ENCODE data around the gene ANKRD29. TPM values are rescaled to one million over a fixed set of nuclear protein-coding genes. Genes with fewer than 3 reads are reported as not detected.
"Not testable (repeated sequence)": the region's sequence is repeated elsewhere in the genome, so short reads cannot be mapped to it uniquely, and the experiment has no call there.

ANKRD29 gene
- total and polyA plus RNA-seq, 7 donors: 2.5 to 31.0 (median 4.2) TPM

DNA sequence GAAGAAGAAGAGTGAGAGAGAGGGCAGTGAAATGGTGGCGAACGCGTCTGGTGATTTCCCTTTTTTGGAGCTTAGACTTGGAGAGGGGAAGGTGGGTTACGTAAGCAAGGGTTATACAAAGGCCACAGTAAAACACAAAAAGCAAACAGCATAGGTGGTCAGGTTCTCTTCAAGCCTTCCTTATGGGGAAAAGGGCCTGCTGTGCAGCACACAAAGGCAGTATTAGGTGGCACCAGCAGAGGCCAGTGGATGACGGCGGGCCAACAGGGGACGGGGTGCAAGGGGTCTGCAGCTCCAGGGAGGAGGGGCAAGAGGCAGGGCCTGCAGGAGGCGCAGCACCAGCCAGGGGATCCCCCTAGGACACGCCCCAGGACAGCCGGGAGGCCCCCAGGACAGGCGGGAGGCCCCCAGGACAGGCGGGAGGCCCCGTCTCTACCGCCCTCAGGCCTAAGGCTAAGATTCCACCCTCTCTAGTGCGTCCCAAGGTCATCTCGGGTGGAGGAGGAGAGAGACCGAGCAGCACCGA, 43.8 kb downstream of the ANKRD29 start:
- H3K9me3 ChIP-seq: no peaks in the 10 kb centered on the region
- WGBS, 2 donors: 21 to 25% methylated on average over 18 of the region's 18 CpGs
- H3K36me3 ChIP-seq: no peaks in the 10 kb centered on the region
- intact Hi-C loops (cut with DNase I): no loop called here
- TF ChIP-seq CTCF (IDR thresholded peaks at IDR 0.05) (no peak), POLR2A (IDR thresholded peaks at IDR 0.05) (no peak), EP300 (IDR thresholded peaks at IDR 0.05) (no peak), POLR2AphosphoS5 (IDR thresholded peaks at IDR 0.05) (peak in 2 of 4 donors; percentile 20 to 24)
- H3K27me3 ChIP-seq: peaks cover 0 to 33% (median 0%) of the 10 kb centered on the region in 3 donors
- peak; percentile 65 for DNase-seq
- H3K27ac ChIP-seq: peak overlapping the region; percentile 52 to 85 (median 66)
- peaks cover 0 to 12% (median 9%) of the 10 kb centered on the region in 4 donors for H3K4me1 ChIP-seq
- peak overlapping the region; percentile 22 to 53 (median 50) for H3K4me3 ChIP-seq

GRCh38 chr18:23617412-23618014, 45.2 kb downstream of the ANKRD29 start:
- no peak for TF ChIP-seq POLR2A (IDR thresholded peaks at IDR 0.05)
- TF ChIP-seq POLR2AphosphoS5 (IDR thresholded peaks at IDR 0.05): no peak
- no peak for TF ChIP-seq EP300 (IDR thresholded peaks at IDR 0.05)
- H3K9me3 ChIP-seq: no peaks in the 10 kb centered on the region
- intact Hi-C loops (cut with DNase I): no loop called here
- 18 to 63% methylated on average over 4 of the region's 4 CpGs for WGBS, 2 donors
- H3K36me3 ChIP-seq: no peaks in the 10 kb centered on the region
- peaks cover 0 to 12% (median 9%) of the 10 kb centered on the region in 4 donors for H3K4me1 ChIP-seq
- peaks cover 0 to 33% (median 0%) of the 10 kb centered on the region in 3 donors for H3K27me3 ChIP-seq
- no peak overlapping the region for H3K4me3 ChIP-seq
- no peak for DNase-seq
- peak overlapping the region in 1 of 4 donors; percentile 85 for H3K27ac ChIP-seq

DNA sequence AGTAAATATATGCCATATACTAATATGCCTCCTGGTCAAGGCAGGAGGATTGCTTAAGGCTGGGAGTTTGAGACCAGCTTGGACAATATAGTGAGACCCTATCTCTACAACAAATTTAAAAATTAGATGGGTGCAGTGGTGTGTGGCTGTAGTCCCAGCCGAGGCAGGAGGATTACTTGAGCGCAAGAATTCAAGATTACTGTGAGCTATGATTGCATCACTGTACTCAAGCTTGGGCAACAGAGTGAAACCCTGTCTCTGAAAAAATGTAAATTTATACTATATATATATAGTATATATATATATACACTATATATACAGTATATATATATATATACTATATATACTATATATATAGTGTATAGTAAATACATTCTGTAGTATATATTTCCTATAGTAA, 46.5 kb downstream of the ANKRD29 start:
- WGBS, 2 donors: 93 to 95% methylated on average over 2 of the region's 2 CpGs
- Histone ChIP-seq H3K27ac (no peak overlapping the region), H3K36me3 (no peaks in the 10 kb centered on the region), H3K4me1 (peaks cover 0 to 12% (median 9%) of the 10 kb centered on the region in 4 donors), H3K4me3 (no peak overlapping the region), H3K9me3 (no peaks in the 10 kb centered on the region), H3K27me3 (peaks cover 0 to 24% (median 0%) of the 10 kb centered on the region in 3 donors)
- no peak for DNase-seq
- no peak for TF ChIP-seq POLR2AphosphoS5 (IDR thresholded peaks at IDR 0.05)
- TF ChIP-seq EP300 (IDR thresholded peaks at IDR 0.05): no peak
- no peak for TF ChIP-seq CTCF (IDR thresholded peaks at IDR 0.05)
- no peak for TF ChIP-seq POLR2A (IDR thresholded peaks at IDR 0.05)
- intact Hi-C loops (cut with DNase I): no loop called here

- Histone ChIP-seq H3K4me3 (no peak overlapping the region), H3K36me3 (no peaks in the 10 kb centered on the region), H3K4me1 (peaks cover 0 to 12% (median 9%) of the 10 kb centered on the region in 4 donors), H3K27me3 (peaks cover 0 to 11% (median 0%) of the 10 kb centered on the region in 3 donors), H3K9me3 (no peaks in the 10 kb centered on the region), H3K27ac (no peak overlapping the region)
- 81 to 84% methylated on average over 3 of the region's 3 CpGs for WGBS, 2 donors
- DNase-seq: no peak
- intact Hi-C loops (cut with DNase I): no loop called here
- TF ChIP-seq POLR2A (IDR thresholded peaks at IDR 0.05): no peak
- TF ChIP-seq EP300 (IDR thresholded peaks at IDR 0.05): no peak
- no peak for TF ChIP-seq POLR2AphosphoS5 (IDR thresholded peaks at IDR 0.05)
- no peak for TF ChIP-seq CTCF (IDR thresholded peaks at IDR 0.05)
Measured at GRCh38 chr18:23614891-23615290, 47.8 kb downstream of the ANKRD29 start.

DNA sequence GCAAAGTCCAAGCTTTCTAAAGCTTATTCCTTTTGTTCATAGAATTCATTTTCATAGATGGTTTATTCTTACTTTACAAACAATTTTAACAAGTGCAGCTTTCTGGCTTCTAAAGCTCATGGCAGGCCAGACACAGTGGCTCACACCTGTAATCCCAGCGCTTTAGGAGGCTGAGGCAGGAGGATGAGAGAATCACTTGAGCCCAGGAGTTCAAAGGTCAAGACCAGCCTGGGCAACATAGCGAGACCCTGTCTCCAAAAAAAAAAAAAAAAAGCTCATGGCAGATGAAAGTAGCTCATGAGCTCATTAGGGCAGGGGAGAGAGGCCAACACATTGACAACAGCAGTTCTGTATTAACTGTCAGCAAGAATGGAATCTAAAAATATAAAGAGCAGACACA, 48.3 kb downstream of the ANKRD29 start:
- no peak for DNase-seq
- TF ChIP-seq EP300 (IDR thresholded peaks at IDR 0.05) (no peak), CTCF (IDR thresholded peaks at IDR 0.05) (no peak), POLR2A (IDR thresholded peaks at IDR 0.05) (no peak), POLR2AphosphoS5 (IDR thresholded peaks at IDR 0.05) (no peak)
- no peak overlapping the region for H3K4me3 ChIP-seq
- H3K4me1 ChIP-seq: peaks cover 0 to 7% (median 4%) of the 10 kb centered on the region in 4 donors
- intact Hi-C loops (cut with DNase I): no loop called here
- no peaks in the 10 kb centered on the region for H3K9me3 ChIP-seq
- no peaks in the 10 kb centered on the region for H3K36me3 ChIP-seq
- 92 to 93% methylated on average over 2 of the region's 2 CpGs for WGBS, 2 donors
- no peak overlapping the region for H3K27ac ChIP-seq
- H3K27me3 ChIP-seq: peaks cover 0 to 6% (median 0%) of the 10 kb centered on the region in 3 donors

- H3K9me3 ChIP-seq; H3K4me1 ChIP-seq; H3K36me3 ChIP-seq; intact Hi-C loops (cut with DNase I); H3K4me3 ChIP-seq; H3K27ac ChIP-seq; DNase-seq; H3K27me3 ChIP-seq: not testable (repeated sequence)
- WGBS, 2 donors: 89 to 94% methylated on average over 7 of the region's 7 CpGs
Measured at GRCh38 chr18:23613091-23613475, 49.6 kb downstream of the ANKRD29 start.

Data from sigmoid colon (tissue), 7 donors.